H1 (cell line): ENCODE data around the gene ANKRD31. TPM values are rescaled to one million over a fixed set of nuclear protein-coding genes. Genes with fewer than 3 reads are reported as not detected.

Source experiments
- CTCF ChIA-PET: fragments of 300-600 bp; sonication (Branson Sonifier 250); formaldehyde crosslinking; loops from one replicate; lab custom pipeline; 2021; ENCODE audit not compliant: partially characterized antibody; lab: Charles Lee
- POLR2A ChIA-PET: fragments of 300-600 bp; sonication (Branson Sonifier 250); formaldehyde crosslinking; loops from one replicate; lab custom pipeline; 2021; ENCODE audit warnings: inconsistent platforms; ENCODE audit not compliant: partially characterized antibody; lab: Charles Lee
- DNase-seq, 2 experiments: peaks; one replicate each; pipeline versions ENCODE4 v3.0.0 to v3.0.0-alpha.2; 2010 to 2022; ENCODE audit warnings: low spot score in 2 of 2, low read depth in 1 of 2, mixed read lengths in 1 of 2
- FAIRE-seq: peaks from 2 replicates; lab custom pipeline; 2011; peaks lifted over from hg19 to GRCh38; lab: Jason Lieb, UNC
- H2AFZ ChIP-seq: 2 replicates; pipeline ENCODE4 v1.8.1; 2012; ENCODE audit warnings: low read length, inconsistent platforms
- H2AK5ac ChIP-seq: 2 replicates; pipeline ENCODE4 v1.6.1; 2013; ENCODE audit warnings: low read depth, low read length
- H2BK120ac ChIP-seq: replicated peaks from 2 replicates; pipeline ENCODE3; 2013; ENCODE audit warnings: low read depth, low read length, inconsistent platforms
- H2BK12ac ChIP-seq: 2 replicates; pipeline ENCODE4 v1.6.1; 2013; ENCODE audit warnings: low read depth, low read length
- H2BK15ac ChIP-seq: 2 replicates; pipeline ENCODE4 v1.6.1; 2013; ENCODE audit warnings: low read length
- H2BK20ac ChIP-seq: 2 replicates; pipeline ENCODE4 v1.6.1; 2013; ENCODE audit warnings: low read length
- H2BK5ac ChIP-seq: 2 replicates; pipeline ENCODE4 v1.6.1; 2013; ENCODE audit warnings: low read depth, low read length
- H3K14ac ChIP-seq: 2 replicates; pipeline ENCODE4 v1.6.1; 2013; ENCODE audit warnings: inconsistent platforms; ENCODE audit not compliant: insufficient read length
- H3K18ac ChIP-seq: 2 replicates; pipeline ENCODE4 v1.6.1; 2013; ENCODE audit warnings: low read length; ENCODE audit errors: extremely low read depth
- H3K23ac ChIP-seq: 2 replicates; pipeline ENCODE4 v1.6.1; 2013; ENCODE audit warnings: inconsistent platforms; ENCODE audit not compliant: insufficient read length
- H3K23me2 ChIP-seq: 2 replicates; pipeline ENCODE4 v1.6.1; 2013; ENCODE audit warnings: low read depth, low read length
- H3K27ac ChIP-seq: 2 replicates; pipeline ENCODE4 v1.6.1; 2011; ENCODE audit warnings: low read depth, low read length, inconsistent platforms
- H3K27me3 ChIP-seq, 4 experiments: replicated peaks in 1 of 4; 1 replicate in 1 of 4; 2 replicates in 3 of 4; pipeline versions ENCODE4 v1.6.1 to v1.8.1; 2011 to 2013; ENCODE audit warnings: low read length in 3 of 4, mild to moderate bottlenecking in 3 of 4, inconsistent platforms in 2 of 4, mixed read lengths in 2 of 4, moderate library complexity in 1 of 4; ENCODE audit not compliant: control insufficient read depth in 3 of 4, insufficient read depth in 3 of 4; ENCODE audit errors: extremely low read depth in 1 of 4
- H3K36me3 ChIP-seq, 4 experiments: 2 replicates each; pipeline versions ENCODE4 v1.6.1 to v1.8.1; 2011 to 2013; ENCODE audit warnings: mild to moderate bottlenecking in 4 of 4, low read length in 3 of 4, moderate library complexity in 2 of 4, control low read depth in 1 of 4, inconsistent platforms in 1 of 4; ENCODE audit not compliant: insufficient read depth in 4 of 4, control insufficient read depth in 2 of 4
- H3K4ac ChIP-seq: replicated peaks from 2 replicates; pipeline ENCODE3; 2013; ENCODE audit warnings: low read length, low read depth, mixed read lengths, inconsistent platforms; ENCODE audit not compliant: insufficient read length
- H3K4me1 ChIP-seq, 4 experiments: replicated peaks in 1 of 4; 1 replicate in 1 of 4; 2 replicates in 3 of 4; pipeline versions ENCODE4 v1.6.1 to v1.8.1; 2011 to 2013; ENCODE audit warnings: low read length in 3 of 4, inconsistent platforms in 2 of 4, mixed read lengths in 1 of 4; ENCODE audit not compliant: insufficient read depth in 4 of 4, control insufficient read depth in 3 of 4
- H3K4me2 ChIP-seq, 2 experiments: 2 replicates each; pipeline versions ENCODE4 v1.6.1 to v1.8.1; 2011 to 2013; ENCODE audit warnings: low read depth in 2 of 2, low read length in 2 of 2, control low read depth in 1 of 2, inconsistent platforms in 1 of 2, mild to moderate bottlenecking in 1 of 2; ENCODE audit not compliant: insufficient read depth in 1 of 2
- H3K4me3 ChIP-seq, 4 experiments: fragments of 200-600, 300-600 bp in 1 of 4; sonication (generic), shearing (Covaris generic), sonication (Bioruptor Twin) in 1 of 4; 2 replicates each; pipeline versions ENCODE4 v1.5.1 to v1.8.1; 2011 to 2016; ENCODE audit warnings: low read length in 4 of 4, low read depth in 3 of 4, control low read depth in 2 of 4, inconsistent platforms in 2 of 4, mild to moderate bottlenecking in 2 of 4, mixed read lengths in 1 of 4, moderate library complexity in 1 of 4; ENCODE audit not compliant: insufficient read depth in 2 of 4; ENCODE audit errors: extremely low read depth in 1 of 4
- H3K56ac ChIP-seq: replicated peaks from 2 replicates; pipeline ENCODE3; 2013; ENCODE audit warnings: low read depth, mild to moderate bottlenecking, mixed read lengths, low read length, inconsistent platforms; ENCODE audit not compliant: insufficient read length
- H3K79me1 ChIP-seq: 2 replicates; pipeline ENCODE4 v1.6.1; 2013; ENCODE audit warnings: low read depth, low read length, control low read depth
- H3K79me2 ChIP-seq, 2 experiments: 2 replicates each; pipeline versions ENCODE4 v1.6.1 to v1.8.1; 2012 to 2013; ENCODE audit warnings: low read length in 2 of 2, mild to moderate bottlenecking in 2 of 2, inconsistent platforms in 1 of 2; ENCODE audit not compliant: insufficient read depth in 2 of 2, control insufficient read depth in 1 of 2
- H3K9ac ChIP-seq, 4 experiments: replicated peaks in 1 of 4; 1 replicate in 1 of 4; 2 replicates in 3 of 4; pipeline versions ENCODE4 v1.6.1 to v1.8.1; 2011 to 2013; ENCODE audit warnings: low read depth in 3 of 4, low read length in 3 of 4, control low read depth in 2 of 4, mild to moderate bottlenecking in 2 of 4, moderate library complexity in 2 of 4, inconsistent platforms in 1 of 4; ENCODE audit errors: extremely low read depth in 1 of 4
- H3K9me3 ChIP-seq, 2 experiments: 2 replicates each; pipeline versions ENCODE4 v1.6.1 to v1.8.1; 2012 to 2013; ENCODE audit warnings: mild to moderate bottlenecking in 2 of 2, moderate library complexity in 2 of 2, control low read depth in 1 of 2, inconsistent platforms in 1 of 2, low read depth in 1 of 2, low read length in 1 of 2, mixed read lengths in 1 of 2; ENCODE audit not compliant: insufficient read depth in 2 of 2
- H4K20me1 ChIP-seq, 2 experiments: replicated peaks in 1 of 2; 2 replicates each; pipeline versions ENCODE3 to v1.8.1; 2011 to 2013; ENCODE audit warnings: inconsistent platforms in 2 of 2, low read length in 2 of 2, mild to moderate bottlenecking in 1 of 2; ENCODE audit not compliant: insufficient read depth in 2 of 2, control insufficient read depth in 1 of 2
- H4K5ac ChIP-seq: 2 replicates; pipeline ENCODE4 v1.6.1; 2013; ENCODE audit warnings: low read length, low read depth, mixed read lengths, inconsistent platforms; ENCODE audit not compliant: insufficient read length
- H4K8ac ChIP-seq: 2 replicates; pipeline ENCODE4 v1.8.0; 2013; ENCODE audit warnings: mild to moderate bottlenecking, moderate library complexity, low read length, inconsistent platforms; ENCODE audit not compliant: insufficient read depth; ENCODE audit errors: extremely low read depth
- H4K91ac ChIP-seq: replicated peaks from 2 replicates; pipeline ENCODE3; 2013; ENCODE audit warnings: low read length, mixed read lengths, inconsistent platforms; ENCODE audit not compliant: insufficient read length
- CREB1 ChIP-seq: IDR thresholded peaks from 2 replicates; pipeline ENCODE4 v1.6.1; 2012; ENCODE audit warnings: inconsistent platforms
- FOSL1 ChIP-seq: IDR thresholded peaks from 2 replicates; pipeline ENCODE4 v1.6.1; 2011; ENCODE audit warnings: mild to moderate bottlenecking, low read depth, low read length, moderate library complexity; ENCODE audit not compliant: insufficient read depth
- HDAC2 ChIP-seq, 2 experiments: fragments of 300-600 bp in 1 of 2; sonication (generic) in 1 of 2; IDR thresholded peaks; 2 replicates each; pipeline ENCODE4 v1.6.1; 2011 to 2012; ENCODE audit warnings: low read depth in 2 of 2, low read length in 2 of 2, mild to moderate bottlenecking in 2 of 2, moderate library complexity in 2 of 2, borderline replicate concordance in 1 of 2, inconsistent platforms in 1 of 2
- NANOG ChIP-seq: IDR thresholded peaks from 2 replicates; pipeline ENCODE4 v1.6.1; 2011; ENCODE audit warnings: low read length, low read depth, mild to moderate bottlenecking, inconsistent platforms; ENCODE audit not compliant: insufficient read depth, poor library complexity, severe bottlenecking
- PHF8 ChIP-seq: fragments of 200-600 bp; sonication (generic); conservative IDR thresholded peaks from 2 replicates; pipeline ENCODE4 v1.7.1; 2012; ENCODE audit warnings: low read depth, mild to moderate bottlenecking, inconsistent platforms, low read length, moderate library complexity
- POLR2AphosphoS5 ChIP-seq: IDR thresholded peaks from 2 replicates; pipeline ENCODE4 v1.6.1; 2011; ENCODE audit warnings: low read depth, low read length
- SAP30 ChIP-seq: fragments of 300-600 bp; sonication (generic); IDR thresholded peaks from 2 replicates; pipeline ENCODE4 v1.7.1; 2012; ENCODE audit warnings: low read length, moderate library complexity, mild to moderate bottlenecking, inconsistent platforms; ENCODE audit not compliant: insufficient read depth, insufficient replicate concordance
- SIN3A ChIP-seq, 2 experiments: IDR thresholded peaks in 1 of 2; conservative IDR thresholded peaks in 1 of 2; 2 replicates each; pipeline ENCODE4 v1.6.1; 2011 to 2012; ENCODE audit warnings: low read length in 2 of 2, improper control_type of control experiment in 1 of 2, low read depth in 1 of 2, mild to moderate bottlenecking in 1 of 2
- WGBS, 2 experiments: shearing (Covaris generic) in 1 of 2; methylation state at CpG; one replicate each; pipeline versions ENCODE4 v1.1.6 to v1.1.7; 2013 to 2015; ENCODE audit warnings: low lambda C conversion rate in 2 of 2, mixed read lengths in 2 of 2, inconsistent platforms in 1 of 2, low coverage in 1 of 2, missing lambda C conversion rate in 1 of 2; ENCODE audit not compliant: insufficient replicate concordance in 2 of 2, insufficient coverage in 1 of 2, insufficient read length in 1 of 2; ENCODE audit errors: extremely low coverage in 1 of 2, missing lambda C conversion rate in 1 of 2; 5-methylcytosine and 5-hydroxymethylcytosine counted together
- polyA plus RNA-seq, 7 experiments: library from polyadenylated mRNA; depleted of rRNA in 3 of 7; stranded (reverse) in 5 of 7; unstranded in 2 of 7; fragments of >200 nt in 5 of 7; fragments of 200-250 nt in 2 of 7; gene quantifications; 1 replicate in 5 of 7; 2 replicates in 1 of 7; 4 replicates in 1 of 7; pipeline versions ENCODE4 v1.2.1 to v1.2.3, GENCODE V29; 2011 to 2013; ENCODE audit warnings: missing spikeins in 2 of 7, mixed read lengths in 2 of 7
- total RNA-seq: library from RNA; stranded (reverse); fragmentation: NEBNext Ultra II Directional; extraction: Animal tissue kit (Norgen Biotek cat#: 25700); gene quantifications from 2 replicates; pipeline ENCODE4 v1.2.1, GENCODE V29; 2021

ANKRD31 gene
- total and polyA plus RNA-seq, 2 of the 8 experiments (the other 6 are each of a cell fraction or from before 2014, with no cell fraction given): 0.05 to 0.06 TPM

- Histone ChIP-seq H2BK5ac (no peak overlapping the region), H4K91ac (no peak overlapping the region), H2BK20ac (no peak overlapping the region), H3K23me2 (no peaks in the 10 kb centered on the region), H2AFZ (no peak overlapping the region), H3K27ac (no peak overlapping the region), H3K9me3 (no peaks in the 10 kb centered on the region), H4K20me1 (no peaks in the 10 kb centered on the region), H3K4me2 (no peak overlapping the region), H3K9ac (no peak overlapping the region), H2BK12ac (no peak overlapping the region), H3K36me3 (no peaks in the 10 kb centered on the region), H3K79me1 (no peaks in the 10 kb centered on the region), H4K8ac (no peak overlapping the region), H2BK15ac (no peak overlapping the region), H3K27me3 (no peaks in the 10 kb centered on the region), H3K4me1 (peaks cover 5 to 14% (median 10%) of the 10 kb centered on the region in 4 experiments; a peak in 6 of 7 replicates), H3K18ac (no peak overlapping the region), H3K79me2 (no peaks in the 10 kb centered on the region), H3K56ac (no peak overlapping the region), H2AK5ac (no peak overlapping the region), H3K23ac (no peak overlapping the region), H4K5ac (no peak overlapping the region), H3K4ac (no peak overlapping the region), H3K14ac (no peak overlapping the region), H3K4me3 (no peak overlapping the region), H2BK120ac (no peak overlapping the region)
- no peak for TF ChIP-seq POLR2AphosphoS5
- TF ChIP-seq SIN3A (conservative IDR thresholded peaks at IDR 0.05 in 1 of 2, IDR thresholded peaks at IDR 0.05 in 1 of 2; ENCODE audit: low read depth in 1 of 2, low read length in 2 of 2): no peak
- TF ChIP-seq PHF8: no peak
- TF ChIP-seq CREB1: no peak
- no peak for TF ChIP-seq SAP30
- TF ChIP-seq HDAC2 (IDR thresholded peaks at IDR 0.05; ENCODE audit: borderline replicate concordance in 1 of 2, low read depth in 2 of 2, low read length in 2 of 2): no peak
- no peak for TF ChIP-seq NANOG
- TF ChIP-seq FOSL1: no peak
- POLR2A ChIA-PET: interaction anchor here (0.7 kb wide), 1 partner anchor 327 kb away, joined by 4 read pairs; no protein-coding TSS in a partner anchor
- no peak for DNase-seq
- 91% methylated on average over 4 of the region's 4 CpGs; no CpG with 5 or more reads in 1 of the 2 experiments for WGBS, 2 experiments
- CTCF ChIA-PET: interaction anchor here (1.3 to 1.4 kb wide), 2 partner anchors 10 to 205 kb away, joined by 3 to 6 read pairs; no protein-coding TSS in a partner anchor
- no peak for FAIRE-seq
Measured at GRCh38 chr5:75059912-75060545, 176.6 kb downstream of the ANKRD31 start.
